Karpas-422 (cell line): Measurements from ENCODE around the gene YAP1. TPM values are rescaled to one million over a fixed set of nuclear protein-coding genes. Genes with fewer than 3 reads are reported as not detected.

Source experiments
- DNase-seq: peaks from one replicate; pipeline ENCODE4 v3.0.0-alpha.2; 2015
- H2AFZ ChIP-seq: fragments of 200-600 bp; sonication (generic); 2 replicates; pipeline ENCODE4 v1.6.1; 2014; ENCODE audit warnings: antibody characterized with exemption, low read length, mixed read lengths
- H3K27ac ChIP-seq: fragments of 200-600 bp; sonication (generic); 2 replicates; pipeline ENCODE4 v1.5.1; 2014; ENCODE audit warnings: mild to moderate bottlenecking, low read length, moderate library complexity
- H3K27me3 ChIP-seq: fragments of 200-600 bp; sonication (generic); 2 replicates; pipeline ENCODE4 v1.6.1; 2014; ENCODE audit warnings: low read length, mixed read lengths
- H3K36me3 ChIP-seq: fragments of 200-600 bp; sonication (generic); 2 replicates; pipeline ENCODE4 v1.6.1; 2014; ENCODE audit warnings: low read length, mixed read lengths; ENCODE audit not compliant: insufficient read depth
- H3K4me1 ChIP-seq: fragments of 200-600 bp; sonication (generic); 2 replicates; pipeline ENCODE4 v1.6.1; 2014; ENCODE audit warnings: mild to moderate bottlenecking, low read length, mixed read lengths
- H3K4me2 ChIP-seq: fragments of 200-600 bp; sonication (generic); 2 replicates; pipeline ENCODE4 v1.6.1; 2014; ENCODE audit warnings: low read length, low read depth, mild to moderate bottlenecking; ENCODE audit not compliant: poor library complexity, severe bottlenecking
- H3K4me3 ChIP-seq: fragments of 200-600 bp; sonication (generic); 2 replicates; pipeline ENCODE4 v1.5.1; 2014; ENCODE audit warnings: mild to moderate bottlenecking, antibody characterized with exemption, low read length, mixed read lengths
- H3K79me2 ChIP-seq: fragments of 200-600 bp; sonication (generic); 2 replicates; pipeline ENCODE4 v1.6.1; 2014; ENCODE audit warnings: mild to moderate bottlenecking, low read length, mixed read lengths
- H3K9ac ChIP-seq: fragments of 200-600 bp; sonication (generic); 2 replicates; pipeline ENCODE4 v1.6.0; 2014; ENCODE audit warnings: low read length
- H3K9me2 ChIP-seq: fragments of 200-600 bp; sonication (generic), shearing (Covaris generic); replicated peaks from 2 replicates; pipeline ENCODE4 v1.6.0; 2014; ENCODE audit warnings: mild to moderate bottlenecking, low read length, moderate library complexity; ENCODE audit not compliant: insufficient read depth
- H3K9me3 ChIP-seq: fragments of 300-700, 200-600 bp; sonication (generic); 2 replicates; pipeline ENCODE4 v1.6.1; 2014; ENCODE audit warnings: low read length, mixed read lengths
- H4K20me1 ChIP-seq: fragments of 200-600 bp; sonication (generic); 2 replicates; pipeline ENCODE4 v1.6.1; 2014; ENCODE audit warnings: mild to moderate bottlenecking, antibody characterized with exemption, low read length, low read depth; ENCODE audit not compliant: insufficient read depth
- total RNA-seq: library from RNA; depleted of rRNA; stranded (reverse); fragments of >200 nt; shearing (Covaris generic); gene quantifications from 2 replicates; pipeline ENCODE4 v1.2.3, GENCODE V29; 2014; ENCODE audit warnings: low replicate concordance

The YAP1 gene
- total RNA-seq, 1 experiment from 2014 or later: not detected

GRCh38 chr11:102177974-102178631 lies 67.9 kb downstream of the YAP1 start:
- H3K79me2 ChIP-seq: no peaks in the 10 kb centered on the region
- no peak overlapping the region for H3K4me3 ChIP-seq
- no peak for DNase-seq
- no peaks in the 10 kb centered on the region for H3K4me1 ChIP-seq
- H2AFZ ChIP-seq: no peak overlapping the region
- no peaks in the 10 kb centered on the region for H3K36me3 ChIP-seq
- H3K9ac ChIP-seq: no peak overlapping the region
- H3K27me3 ChIP-seq: no peaks in the 10 kb centered on the region
- H3K4me2 ChIP-seq: no peak overlapping the region
- H3K27ac ChIP-seq: no peak overlapping the region
- H3K9me3 ChIP-seq: no peaks in the 10 kb centered on the region
- H3K9me2 ChIP-seq: no peaks in the 10 kb centered on the region
- no peaks in the 10 kb centered on the region for H4K20me1 ChIP-seq

GRCh38 chr11:102179371-102179770 lies 69.1 kb downstream of the YAP1 start:
- no peak overlapping the region for H3K9ac ChIP-seq
- H3K27me3 ChIP-seq: no peaks in the 10 kb centered on the region
- H3K4me1 ChIP-seq: no peaks in the 10 kb centered on the region
- no peaks in the 10 kb centered on the region for H4K20me1 ChIP-seq
- H2AFZ ChIP-seq: no peak overlapping the region
- no peak overlapping the region for H3K4me2 ChIP-seq
- H3K27ac ChIP-seq: no peak overlapping the region
- H3K36me3 ChIP-seq: no peaks in the 10 kb centered on the region
- DNase-seq: no peak
- H3K4me3 ChIP-seq: no peak overlapping the region
- H3K9me3 ChIP-seq: no peaks in the 10 kb centered on the region
- H3K9me2 ChIP-seq: no peaks in the 10 kb centered on the region
- no peaks in the 10 kb centered on the region for H3K79me2 ChIP-seq

- Histone ChIP-seq H2AFZ (no peak overlapping the region), H3K9me2 (no peaks in the 10 kb centered on the region), H3K27ac (no peak overlapping the region), H3K27me3 (no peaks in the 10 kb centered on the region), H3K4me2 (no peak overlapping the region), H3K9ac (no peak overlapping the region), H3K4me1 (no peaks in the 10 kb centered on the region), H3K4me3 (no peak overlapping the region), H3K36me3 (no peaks in the 10 kb centered on the region), H4K20me1 (no peaks in the 10 kb centered on the region), H3K79me2 (no peaks in the 10 kb centered on the region), H3K9me3 (no peaks in the 10 kb centered on the region)
- no peak for DNase-seq
Measured at GRCh38 chr11:102184269-102184987, 74.2 kb downstream of the YAP1 start.

GRCh38 chr11:102186551-102187191 lies 76.4 kb downstream of the YAP1 start:
- H3K27ac ChIP-seq: no peak overlapping the region
- no peaks in the 10 kb centered on the region for H3K27me3 ChIP-seq
- H3K9me3 ChIP-seq: no peaks in the 10 kb centered on the region
- H3K36me3 ChIP-seq: no peaks in the 10 kb centered on the region
- H2AFZ ChIP-seq: no peak overlapping the region
- no peak for DNase-seq
- no peak overlapping the region for H3K4me3 ChIP-seq
- no peak overlapping the region for H3K4me2 ChIP-seq
- H3K9me2 ChIP-seq: no peaks in the 10 kb centered on the region
- H4K20me1 ChIP-seq: no peaks in the 10 kb centered on the region
- H3K4me1 ChIP-seq: no peaks in the 10 kb centered on the region
- no peak overlapping the region for H3K9ac ChIP-seq
- no peaks in the 10 kb centered on the region for H3K79me2 ChIP-seq

- H3K27ac ChIP-seq: no peak overlapping the region
- H3K9ac ChIP-seq: no peak overlapping the region
- no peak for DNase-seq
- no peaks in the 10 kb centered on the region for H3K9me3 ChIP-seq
- H2AFZ ChIP-seq: no peak overlapping the region
- H4K20me1 ChIP-seq: no peaks in the 10 kb centered on the region
- no peak overlapping the region for H3K4me3 ChIP-seq
- no peaks in the 10 kb centered on the region; the same call in 1 of the 2 replicates for H3K27me3 ChIP-seq
- no peaks in the 10 kb centered on the region for H3K4me1 ChIP-seq
- no peaks in the 10 kb centered on the region for H3K36me3 ChIP-seq
- no peaks in the 10 kb centered on the region for H3K9me2 ChIP-seq
- no peak overlapping the region for H3K4me2 ChIP-seq
- no peaks in the 10 kb centered on the region for H3K79me2 ChIP-seq
Measured at GRCh38 chr11:102187416-102188151, 77.3 kb downstream of the YAP1 start.

- H3K9me2 ChIP-seq: no peaks in the 10 kb centered on the region
- H4K20me1 ChIP-seq: no peaks in the 10 kb centered on the region
- H3K4me3 ChIP-seq: no peak overlapping the region
- no peak overlapping the region for H3K4me2 ChIP-seq
- H3K36me3 ChIP-seq: no peaks in the 10 kb centered on the region
- no peak overlapping the region for H3K27ac ChIP-seq
- no peaks in the 10 kb centered on the region for H3K79me2 ChIP-seq
- no peak overlapping the region for H2AFZ ChIP-seq
- H3K9ac ChIP-seq: no peak overlapping the region
- no peaks in the 10 kb centered on the region for H3K9me3 ChIP-seq
- no peaks in the 10 kb centered on the region for H3K4me1 ChIP-seq
- DNase-seq: no peak
- no peaks in the 10 kb centered on the region; the same call in 1 of the 2 replicates for H3K27me3 ChIP-seq
Measured at GRCh38 chr11:102188488-102188887, 78.2 kb downstream of the YAP1 start.

GRCh38 chr11:102191832-102192231 lies 81.6 kb downstream of the YAP1 start:
- Histone ChIP-seq H3K4me1 (no peaks in the 10 kb centered on the region), H3K4me2 (no peak overlapping the region), H3K4me3 (no peak overlapping the region), H3K9me2 (no peaks in the 10 kb centered on the region), H3K9ac (no peak overlapping the region), H3K36me3 (no peaks in the 10 kb centered on the region), H3K9me3 (no peaks in the 10 kb centered on the region), H4K20me1 (no peaks in the 10 kb centered on the region), H3K27ac (no peak overlapping the region), H3K27me3 (no peaks in the 10 kb centered on the region; the same call in 1 of the 2 replicates), H2AFZ (no peak overlapping the region), H3K79me2 (no peaks in the 10 kb centered on the region)
- DNase-seq: no peak
